Karpas-422 (cell line): Measurements from ENCODE around the gene MT1G. TPM values are rescaled to one million over a fixed set of nuclear protein-coding genes. Genes with fewer than 3 reads are reported as not detected.

Experiments
- DNase-seq: peaks from one replicate; pipeline ENCODE4 v3.0.0-alpha.2; 2015
- H2AFZ ChIP-seq: fragments of 200-600 bp; sonication (generic); 2 replicates; pipeline ENCODE4 v1.6.1; 2014; ENCODE audit warnings: antibody characterized with exemption, low read length, mixed read lengths
- H3K27ac ChIP-seq: fragments of 200-600 bp; sonication (generic); 2 replicates; pipeline ENCODE4 v1.5.1; 2014; ENCODE audit warnings: mild to moderate bottlenecking, low read length, moderate library complexity
- H3K27me3 ChIP-seq: fragments of 200-600 bp; sonication (generic); 2 replicates; pipeline ENCODE4 v1.6.1; 2014; ENCODE audit warnings: low read length, mixed read lengths
- H3K36me3 ChIP-seq: fragments of 200-600 bp; sonication (generic); 2 replicates; pipeline ENCODE4 v1.6.1; 2014; ENCODE audit warnings: low read length, mixed read lengths; ENCODE audit not compliant: insufficient read depth
- H3K4me1 ChIP-seq: fragments of 200-600 bp; sonication (generic); 2 replicates; pipeline ENCODE4 v1.6.1; 2014; ENCODE audit warnings: mild to moderate bottlenecking, low read length, mixed read lengths
- H3K4me2 ChIP-seq: fragments of 200-600 bp; sonication (generic); 2 replicates; pipeline ENCODE4 v1.6.1; 2014; ENCODE audit warnings: low read length, low read depth, mild to moderate bottlenecking; ENCODE audit not compliant: poor library complexity, severe bottlenecking
- H3K4me3 ChIP-seq: fragments of 200-600 bp; sonication (generic); 2 replicates; pipeline ENCODE4 v1.5.1; 2014; ENCODE audit warnings: mild to moderate bottlenecking, antibody characterized with exemption, low read length, mixed read lengths
- H3K79me2 ChIP-seq: fragments of 200-600 bp; sonication (generic); 2 replicates; pipeline ENCODE4 v1.6.1; 2014; ENCODE audit warnings: mild to moderate bottlenecking, low read length, mixed read lengths
- H3K9ac ChIP-seq: fragments of 200-600 bp; sonication (generic); 2 replicates; pipeline ENCODE4 v1.6.0; 2014; ENCODE audit warnings: low read length
- H3K9me2 ChIP-seq: fragments of 200-600 bp; sonication (generic), shearing (Covaris generic); replicated peaks from 2 replicates; pipeline ENCODE4 v1.6.0; 2014; ENCODE audit warnings: mild to moderate bottlenecking, low read length, moderate library complexity; ENCODE audit not compliant: insufficient read depth
- H3K9me3 ChIP-seq: fragments of 300-700, 200-600 bp; sonication (generic); 2 replicates; pipeline ENCODE4 v1.6.1; 2014; ENCODE audit warnings: low read length, mixed read lengths
- H4K20me1 ChIP-seq: fragments of 200-600 bp; sonication (generic); 2 replicates; pipeline ENCODE4 v1.6.1; 2014; ENCODE audit warnings: mild to moderate bottlenecking, antibody characterized with exemption, low read length, low read depth; ENCODE audit not compliant: insufficient read depth
- total RNA-seq: library from RNA; depleted of rRNA; stranded (reverse); fragments of >200 nt; shearing (Covaris generic); gene quantifications from 2 replicates; pipeline ENCODE4 v1.2.3, GENCODE V29; 2014; ENCODE audit warnings: low replicate concordance

Gene MT1G
- total RNA-seq, 1 experiment from 2014 or later: not detected

- H2AFZ ChIP-seq: no peak overlapping the region
- no peak overlapping the region for H3K9ac ChIP-seq
- H3K4me3 ChIP-seq: no peak overlapping the region
- no peak overlapping the region for H3K27ac ChIP-seq
- H4K20me1 ChIP-seq: no peaks in the 10 kb centered on the region
- H3K27me3 ChIP-seq: no peaks in the 10 kb centered on the region
- DNase-seq: no peak
- no peak overlapping the region for H3K4me2 ChIP-seq
- H3K79me2 ChIP-seq: no peaks in the 10 kb centered on the region
- peaks cover 56% of the 10 kb centered on the region for H3K4me1 ChIP-seq
- H3K9me3 ChIP-seq: no peaks in the 10 kb centered on the region
- no peaks in the 10 kb centered on the region for H3K36me3 ChIP-seq
- H3K9me2 ChIP-seq: no peaks in the 10 kb centered on the region
Observed at GRCh38 chr16:56641166-56641565, 26.7 kb downstream of the MT1G start.

GRCh38 chr16:56640076-56640475, 27.8 kb downstream of the MT1G start:
- H3K36me3 ChIP-seq: no peaks in the 10 kb centered on the region
- H2AFZ ChIP-seq: no peak overlapping the region
- H3K4me2 ChIP-seq: no peak overlapping the region
- no peak overlapping the region for H3K27ac ChIP-seq
- no peak overlapping the region for H3K9ac ChIP-seq
- no peaks in the 10 kb centered on the region for H3K27me3 ChIP-seq
- H3K79me2 ChIP-seq: no peaks in the 10 kb centered on the region
- no peaks in the 10 kb centered on the region for H4K20me1 ChIP-seq
- no peak for DNase-seq
- H3K4me1 ChIP-seq: peaks cover 45% of the 10 kb centered on the region
- no peak overlapping the region for H3K4me3 ChIP-seq
- no peaks in the 10 kb centered on the region for H3K9me3 ChIP-seq
- no peaks in the 10 kb centered on the region for H3K9me2 ChIP-seq

GRCh38 chr16:56639045-56639444, 28.8 kb downstream of the MT1G start:
- Histone ChIP-seq H3K27me3 (no peaks in the 10 kb centered on the region), H3K36me3 (no peaks in the 10 kb centered on the region), H3K4me1 (peaks cover 34% of the 10 kb centered on the region), H3K27ac (no peak overlapping the region), H3K4me2 (no peak overlapping the region), H3K79me2 (no peaks in the 10 kb centered on the region), H2AFZ (no peak overlapping the region), H3K9ac (no peak overlapping the region), H3K4me3 (no peak overlapping the region), H4K20me1 (no peaks in the 10 kb centered on the region), H3K9me2 (no peaks in the 10 kb centered on the region), H3K9me3 (no peaks in the 10 kb centered on the region)
- no peak for DNase-seq

DNA sequence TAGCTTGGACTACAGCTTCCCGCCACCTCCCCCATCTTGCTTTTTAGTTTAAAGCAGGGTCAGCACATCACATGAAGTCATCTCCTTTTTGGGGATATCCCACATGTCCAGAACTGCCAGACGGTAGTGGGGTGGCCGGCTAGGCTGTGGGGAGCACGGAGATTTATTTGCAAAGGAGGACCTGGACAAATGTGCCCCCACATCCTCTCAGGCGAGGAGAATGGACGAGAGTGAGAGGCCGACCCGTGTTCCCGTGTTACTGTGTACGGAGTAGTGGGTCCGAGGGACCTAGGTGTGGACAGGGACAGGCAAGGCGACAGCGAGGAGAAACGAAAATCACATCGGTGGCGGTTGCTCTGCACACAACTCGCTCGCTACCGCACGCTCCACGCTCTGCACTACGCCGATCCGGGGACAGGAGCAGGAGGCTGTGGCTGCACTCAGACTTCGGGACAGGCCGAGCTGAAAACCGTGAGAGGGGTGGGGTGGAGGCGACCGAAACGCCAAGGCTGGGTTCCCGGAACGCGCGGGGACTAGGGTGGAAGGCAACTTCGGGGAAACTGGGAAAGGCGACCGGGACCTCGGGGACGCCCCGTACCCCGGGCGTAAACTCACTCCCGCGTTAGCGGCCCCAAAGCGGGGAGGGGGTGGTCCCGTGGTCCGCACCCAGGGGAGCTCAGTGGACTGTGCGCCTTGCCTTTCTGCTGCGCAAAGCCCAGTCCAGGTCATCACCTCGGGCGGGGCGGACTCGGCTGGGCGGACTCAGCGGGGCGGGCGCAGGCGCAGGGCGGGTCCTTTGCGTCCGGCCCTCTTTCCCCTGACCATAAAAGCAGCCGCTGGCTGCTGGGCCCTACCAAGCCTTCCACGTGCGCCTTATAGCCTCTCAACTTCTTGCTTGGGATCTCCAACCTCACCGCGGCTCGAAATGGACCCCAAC, 29.8 kb downstream of the MT1G start, which contains the start of gene MT1A:
TSS of gene MT1A (plus strand) at position 853 of the 937 bp plus-strand sequence. CDS start at position 926, 73 bp downstream.
- no peaks in the 10 kb centered on the region for H3K36me3 ChIP-seq
- H3K79me2 ChIP-seq: no peaks in the 10 kb centered on the region
- peaks cover 26% of the 10 kb centered on the region for H3K4me1 ChIP-seq
- no peak within 1 kb of the TSS for H3K27ac ChIP-seq
- H3K4me2 ChIP-seq: no peak within 1 kb of the TSS
- H4K20me1 ChIP-seq: no peaks in the 10 kb centered on the region
- no peak within 1 kb of the TSS for H3K4me3 ChIP-seq
- H3K9me2 ChIP-seq: no peaks in the 10 kb centered on the region
- H2AFZ ChIP-seq: no peak within 1 kb of the TSS
- no peaks in the 10 kb centered on the region for H3K9me3 ChIP-seq
- no peaks in the 10 kb centered on the region for H3K27me3 ChIP-seq
- H3K9ac ChIP-seq: no peak within 1 kb of the TSS
- no peak for DNase-seq

DNA sequence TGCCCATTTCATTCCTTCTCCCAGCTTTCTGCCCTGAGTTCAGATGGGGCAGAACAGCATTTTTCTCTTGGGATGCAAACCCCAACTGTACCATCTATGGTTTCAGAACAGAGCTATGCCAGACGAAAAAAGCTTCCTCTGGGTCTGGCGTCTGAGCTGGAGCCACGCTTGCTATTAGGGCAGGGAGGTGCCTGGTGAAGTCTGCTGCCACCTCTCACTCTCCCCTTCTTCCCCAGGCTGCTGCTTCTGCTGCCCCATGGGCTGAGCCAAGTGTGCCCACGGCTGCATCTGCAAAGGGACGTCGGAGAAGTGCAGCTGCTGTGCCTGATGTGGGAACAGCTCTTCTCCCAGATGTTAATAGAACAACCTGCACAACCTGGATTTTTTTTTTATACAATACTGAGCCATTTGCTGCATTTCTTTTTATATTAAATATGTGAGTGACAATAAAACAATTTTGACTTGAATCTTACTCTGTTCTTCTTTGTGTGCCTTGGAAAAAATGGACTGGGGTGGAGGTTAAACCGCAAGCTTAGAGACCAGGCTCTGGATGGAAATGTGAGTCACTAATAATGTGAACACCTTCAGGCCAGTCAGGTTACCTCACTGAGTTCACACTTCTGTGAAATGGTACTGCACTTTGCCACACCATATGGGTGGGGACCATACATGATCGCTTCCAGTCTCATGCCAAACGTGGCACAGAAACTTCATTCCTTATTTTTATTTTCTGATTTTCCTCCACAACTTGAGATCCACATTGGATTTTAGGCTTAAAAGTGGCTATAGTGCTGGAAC, 31.1 kb downstream of the MT1G start:
- Histone ChIP-seq H3K4me2 (no peak overlapping the region), H3K9ac (no peak overlapping the region), H4K20me1 (no peaks in the 10 kb centered on the region), H3K36me3 (no peaks in the 10 kb centered on the region), H3K27me3 (no peaks in the 10 kb centered on the region), H3K79me2 (no peaks in the 10 kb centered on the region), H3K9me2 (no peaks in the 10 kb centered on the region), H3K4me1 (peaks cover 14% of the 10 kb centered on the region), H3K27ac (no peak overlapping the region), H3K4me3 (no peak overlapping the region), H3K9me3 (no peaks in the 10 kb centered on the region), H2AFZ (no peak overlapping the region)
- DNase-seq: no peak

DNA sequence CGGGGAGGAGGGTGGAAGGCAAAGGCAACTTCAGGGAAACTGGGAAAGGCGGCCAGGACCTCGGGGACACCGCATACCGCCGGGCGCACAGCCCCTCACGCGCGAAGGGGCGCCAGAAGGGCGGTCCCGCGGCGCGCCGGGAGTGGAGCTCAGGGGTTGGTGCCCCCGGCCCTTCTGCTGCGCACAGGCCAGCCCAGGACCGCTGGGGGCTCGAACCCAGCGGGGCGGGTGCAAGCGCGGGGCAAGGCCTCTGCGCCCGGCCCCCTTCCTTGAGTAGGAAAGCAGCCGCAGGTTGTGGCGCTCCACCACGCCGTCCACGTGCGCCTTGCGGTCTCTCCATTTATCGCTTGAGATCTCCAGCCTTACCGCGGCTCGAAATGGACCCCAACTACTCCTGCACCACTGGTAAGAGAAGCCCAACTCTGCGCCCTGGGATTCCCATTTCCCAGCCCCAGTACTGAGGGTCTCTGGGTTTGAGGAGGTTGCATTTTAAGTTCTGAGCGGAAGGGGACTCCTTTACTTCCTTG, 32.4 kb downstream of the MT1G start:
- Histone ChIP-seq H3K27ac (no peak overlapping the region), H3K4me2 (no peak overlapping the region), H3K9ac (no peak overlapping the region), H3K36me3 (no peaks in the 10 kb centered on the region), H3K27me3 (no peaks in the 10 kb centered on the region), H3K4me3 (no peak overlapping the region), H2AFZ (no peak overlapping the region), H3K9me3 (no peaks in the 10 kb centered on the region), H4K20me1 (no peaks in the 10 kb centered on the region), H3K79me2 (no peaks in the 10 kb centered on the region), H3K4me1 (peaks cover 14% of the 10 kb centered on the region), H3K9me2 (no peaks in the 10 kb centered on the region)
- no peak for DNase-seq

- Histone ChIP-seq H2AFZ (no peak overlapping the region), H3K27ac (no peak overlapping the region), H3K4me1 (peaks cover 19% of the 10 kb centered on the region), H3K9ac (no peak overlapping the region), H3K27me3 (no peaks in the 10 kb centered on the region), H3K4me2 (no peak overlapping the region), H3K79me2 (no peaks in the 10 kb centered on the region), H3K36me3 (no peaks in the 10 kb centered on the region), H3K9me2 (no peaks in the 10 kb centered on the region), H3K9me3 (no peaks in the 10 kb centered on the region), H4K20me1 (no peaks in the 10 kb centered on the region), H3K4me3 (no peak overlapping the region)
- DNase-seq: no peak
Observed at GRCh38 chr16:56634715-56635440, 33.0 kb downstream of the MT1G start.
